Activated CD4-positive, alpha-beta T cell treated with anti-CD3 and anti-CD28 coated beads, Interleukin-2, amount 10 ng/mL, durations not matched to agents 24 days and 14 days (primary cell): Measurements from ENCODE around the gene UBR3. TPM values are rescaled to one million over a fixed set of nuclear protein-coding genes. Genes with fewer than 3 reads are reported as not detected.
"Not testable (repeated sequence)": the region's sequence is repeated elsewhere in the genome, so short reads cannot be mapped to it uniquely, and the experiment has no call there.

Experiments
- DNase-seq: peaks from one replicate; pipeline ENCODE4 v3.0.0; 2022
- H3K27ac Mint-ChIP-seq: one replicate; pipeline ENCODE4 v1.8.0; 2022; ENCODE audit warnings: mild to moderate bottlenecking, mixed read lengths
- H3K27me3 Mint-ChIP-seq: one replicate; pipeline ENCODE4 v1.8.0; 2022; ENCODE audit warnings: mixed read lengths
- H3K36me3 Mint-ChIP-seq: one replicate; pipeline ENCODE4 v1.8.0; 2022; ENCODE audit warnings: low read depth, mild to moderate bottlenecking, mixed read lengths
- H3K4me1 Mint-ChIP-seq: one replicate; pipeline ENCODE4 v1.8.0; 2021; ENCODE audit warnings: mixed read lengths
- H3K4me3 Mint-ChIP-seq: one replicate; pipeline ENCODE4 v1.8.0; 2022; ENCODE audit warnings: mild to moderate bottlenecking, moderate library complexity, mixed read lengths
- H3K9me3 Mint-ChIP-seq: one replicate; pipeline ENCODE4 v1.8.0; 2021; ENCODE audit warnings: mixed read lengths
- intact Hi-C: fragments of 100-400 bp; cut with micrococcal nuclease; formaldehyde crosslinking; loops from one replicate; pipeline ENCODE4 v1.15.1; 2023
- total RNA-seq: library from RNA; stranded (reverse); gene quantifications from 2 replicates; pipeline ENCODE4 v1.2.3, GENCODE V29; 2022

Gene UBR3
- total RNA-seq, 1 donor from 2014 or later: 25.8 TPM

- intact Hi-C loops: not testable (repeated sequence)
These were observed 39.0 kb downstream of the UBR3 start for GRCh38 chr2:169866230-169866629.

GRCh38 chr2:169867579-169867978, 40.3 kb downstream of the UBR3 start:
- Mint-ChIP-seq H3K4me1 (peaks cover 2% of the 10 kb centered on the region), H3K9me3 (no peaks in the 10 kb centered on the region), H3K36me3 (peaks cover 1% of the 10 kb centered on the region), H3K27ac (no peak overlapping the region), H3K4me3 (no peak overlapping the region), H3K27me3 (no peaks in the 10 kb centered on the region)
- intact Hi-C loops: no loop called here
- DNase-seq: no peak

More at GRCh38 chr2:169866230-169866629, 39.0 kb downstream of the UBR3 start:
- not testable (repeated sequence) for H3K4me1 Mint-ChIP-seq, H3K4me3 Mint-ChIP-seq, DNase-seq, H3K9me3 Mint-ChIP-seq, H3K36me3 Mint-ChIP-seq, H3K27ac Mint-ChIP-seq, H3K27me3 Mint-ChIP-seq

DNA sequence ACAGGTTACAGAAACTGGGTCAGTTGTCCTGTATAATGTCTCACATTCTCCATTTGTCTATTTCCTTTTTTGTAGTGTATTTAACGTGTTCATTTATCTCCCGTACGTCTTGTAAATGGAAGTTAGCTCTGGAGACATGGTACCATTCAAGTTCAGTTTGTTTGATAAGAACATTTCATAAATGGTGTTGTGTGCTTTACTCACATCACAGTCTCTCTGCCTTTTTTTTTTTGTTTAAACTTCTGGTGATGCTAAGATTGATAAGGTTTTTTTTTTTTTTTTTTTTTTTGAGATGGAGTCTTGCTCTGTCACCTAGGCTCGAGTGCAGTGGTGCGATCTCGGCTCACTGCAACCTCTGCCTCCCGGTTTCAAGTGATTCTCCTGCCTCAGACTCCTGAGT, 41.7 kb downstream of the UBR3 start:
- no peaks in the 10 kb centered on the region for H3K36me3 Mint-ChIP-seq
- H3K27ac Mint-ChIP-seq: no peak overlapping the region
- intact Hi-C loops: no loop called here
- H3K9me3 Mint-ChIP-seq: no peaks in the 10 kb centered on the region
- no peak for DNase-seq
- H3K27me3 Mint-ChIP-seq: no peaks in the 10 kb centered on the region
- H3K4me3 Mint-ChIP-seq: no peak overlapping the region
- H3K4me1 Mint-ChIP-seq: peaks cover 2% of the 10 kb centered on the region

DNA sequence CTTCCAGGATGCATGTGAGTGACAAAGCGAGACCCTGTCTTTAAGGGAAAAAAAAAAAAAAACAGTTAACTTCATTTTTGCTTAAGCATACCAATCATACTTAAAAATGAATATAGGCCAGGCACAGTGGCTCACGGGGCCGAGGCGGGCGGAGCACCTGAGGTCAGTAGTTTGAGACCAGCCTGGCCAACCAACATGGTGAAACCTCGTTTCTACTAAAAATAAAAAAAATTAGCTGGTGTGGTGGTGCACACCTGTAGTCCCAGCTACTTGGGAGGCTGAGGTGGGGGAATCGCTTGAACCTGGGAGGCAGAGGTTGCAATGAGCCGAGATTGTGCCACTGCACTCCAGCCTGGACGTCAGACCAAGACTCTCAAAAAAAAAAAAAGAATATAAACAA, 44.1 kb downstream of the UBR3 start:
- DNase-seq, H3K4me3 Mint-ChIP-seq, H3K4me1 Mint-ChIP-seq, H3K27me3 Mint-ChIP-seq, H3K27ac Mint-ChIP-seq, H3K9me3 Mint-ChIP-seq, H3K36me3 Mint-ChIP-seq, intact Hi-C loops: not testable (repeated sequence)

- no peaks in the 10 kb centered on the region for H3K27me3 Mint-ChIP-seq
- H3K4me1 Mint-ChIP-seq: peaks cover 2% of the 10 kb centered on the region
- no peak overlapping the region for H3K27ac Mint-ChIP-seq
- H3K9me3 Mint-ChIP-seq: no peaks in the 10 kb centered on the region
- H3K36me3 Mint-ChIP-seq: peaks cover 9% of the 10 kb centered on the region
- intact Hi-C loops: no loop called here
- no peak for DNase-seq
- H3K4me3 Mint-ChIP-seq: no peak overlapping the region
These were observed 44.7 kb downstream of the UBR3 start for GRCh38 chr2:169871994-169872393.

- no peak for DNase-seq
- H3K4me3 Mint-ChIP-seq: no peak overlapping the region
- H3K4me1 Mint-ChIP-seq: no peaks in the 10 kb centered on the region
- peaks cover 9% of the 10 kb centered on the region for H3K36me3 Mint-ChIP-seq
- no peak overlapping the region for H3K27ac Mint-ChIP-seq
- H3K9me3 Mint-ChIP-seq: no peaks in the 10 kb centered on the region
- intact Hi-C loops: loop anchor here (1.0 kb wide), 1 partner anchor 52 kb away; no protein-coding TSS in a partner anchor
- no peaks in the 10 kb centered on the region for H3K27me3 Mint-ChIP-seq
These were observed 50.1 kb downstream of the UBR3 start for GRCh38 chr2:169877398-169877797.

DNA sequence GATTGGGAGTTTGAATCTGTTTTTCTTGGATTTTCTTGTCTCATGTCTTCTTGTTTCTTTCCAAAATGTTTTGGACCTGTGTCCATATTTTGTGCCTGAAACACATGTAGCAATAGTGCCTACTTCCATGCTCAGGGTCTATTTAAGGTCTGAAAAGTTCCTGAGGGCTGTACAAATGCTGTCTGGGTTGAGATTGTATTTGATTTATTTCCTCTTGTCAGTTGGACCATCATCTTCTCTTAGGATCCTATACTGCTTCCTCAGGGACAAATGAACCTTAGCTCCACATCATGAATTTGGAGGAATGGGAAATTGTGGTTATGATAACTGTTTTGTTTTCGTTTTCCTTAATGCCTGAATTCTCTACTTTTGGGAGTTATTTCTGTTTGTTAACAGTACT, 59.9 kb downstream of the UBR3 start:
- DNase-seq: no peak
- no peak overlapping the region for H3K27ac Mint-ChIP-seq
- no peaks in the 10 kb centered on the region for H3K27me3 Mint-ChIP-seq
- intact Hi-C loops: no loop called here
- peaks cover 7% of the 10 kb centered on the region for H3K36me3 Mint-ChIP-seq
- no peaks in the 10 kb centered on the region for H3K9me3 Mint-ChIP-seq
- no peak overlapping the region for H3K4me3 Mint-ChIP-seq
- H3K4me1 Mint-ChIP-seq: no peaks in the 10 kb centered on the region

GRCh38 chr2:169891593-169892298, 64.5 kb downstream of the UBR3 start:
- Mint-ChIP-seq H3K27me3 (no peaks in the 10 kb centered on the region), H3K27ac (no peak overlapping the region), H3K4me3 (no peak overlapping the region), H3K4me1 (no peaks in the 10 kb centered on the region), H3K36me3 (peaks cover 11% of the 10 kb centered on the region), H3K9me3 (no peaks in the 10 kb centered on the region)
- no peak for DNase-seq
- intact Hi-C loops: no loop called here

GRCh38 chr2:169892951-169893350, 65.7 kb downstream of the UBR3 start:
- Mint-ChIP-seq H3K27ac (no peak overlapping the region), H3K36me3 (peaks cover 11% of the 10 kb centered on the region), H3K9me3 (no peaks in the 10 kb centered on the region), H3K4me3 (no peak overlapping the region), H3K4me1 (no peaks in the 10 kb centered on the region), H3K27me3 (no peaks in the 10 kb centered on the region)
- intact Hi-C loops: no loop called here
- no peak for DNase-seq

- peaks cover 13% of the 10 kb centered on the region for H3K36me3 Mint-ChIP-seq
- DNase-seq: no peak
- H3K27me3 Mint-ChIP-seq: no peaks in the 10 kb centered on the region
- intact Hi-C loops: no loop called here
- no peak overlapping the region for H3K27ac Mint-ChIP-seq
- H3K9me3 Mint-ChIP-seq: no peaks in the 10 kb centered on the region
- H3K4me3 Mint-ChIP-seq: no peak overlapping the region
- no peaks in the 10 kb centered on the region for H3K4me1 Mint-ChIP-seq
These were observed 68.2 kb downstream of the UBR3 start for GRCh38 chr2:169895294-169895985.

DNA sequence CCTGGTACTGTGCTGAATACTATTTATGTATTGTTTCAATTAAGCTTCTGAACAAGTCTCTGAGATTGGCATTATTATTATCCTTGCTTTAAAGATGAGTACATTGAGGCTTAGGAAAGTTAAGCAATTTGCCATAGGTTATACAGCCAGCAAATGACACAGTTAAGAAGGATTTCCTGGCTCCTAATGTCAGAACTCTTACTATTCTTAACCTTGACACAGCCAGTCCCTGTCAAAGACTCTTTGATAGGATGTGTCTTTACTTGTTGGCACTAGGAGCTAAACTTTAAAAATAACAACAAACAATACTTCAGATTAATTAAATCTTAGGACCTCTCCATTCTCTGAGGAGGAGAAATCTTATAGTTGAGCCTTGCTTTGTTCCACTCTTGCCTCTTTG, 70.6 kb downstream of the UBR3 start:
- no peak overlapping the region for H3K4me3 Mint-ChIP-seq
- no peaks in the 10 kb centered on the region for H3K27me3 Mint-ChIP-seq
- intact Hi-C loops: no loop called here
- peaks cover 12% of the 10 kb centered on the region for H3K36me3 Mint-ChIP-seq
- DNase-seq: no peak
- H3K4me1 Mint-ChIP-seq: no peaks in the 10 kb centered on the region
- no peak overlapping the region for H3K27ac Mint-ChIP-seq
- no peaks in the 10 kb centered on the region for H3K9me3 Mint-ChIP-seq

- H3K27me3 Mint-ChIP-seq, H3K4me3 Mint-ChIP-seq, H3K27ac Mint-ChIP-seq, H3K4me1 Mint-ChIP-seq, intact Hi-C loops, H3K9me3 Mint-ChIP-seq, DNase-seq: not testable (repeated sequence)
- H3K36me3 Mint-ChIP-seq: peaks cover 12% of the 10 kb centered on the region
These were observed 72.8 kb downstream of the UBR3 start for GRCh38 chr2:169900103-169900502.

DNA sequence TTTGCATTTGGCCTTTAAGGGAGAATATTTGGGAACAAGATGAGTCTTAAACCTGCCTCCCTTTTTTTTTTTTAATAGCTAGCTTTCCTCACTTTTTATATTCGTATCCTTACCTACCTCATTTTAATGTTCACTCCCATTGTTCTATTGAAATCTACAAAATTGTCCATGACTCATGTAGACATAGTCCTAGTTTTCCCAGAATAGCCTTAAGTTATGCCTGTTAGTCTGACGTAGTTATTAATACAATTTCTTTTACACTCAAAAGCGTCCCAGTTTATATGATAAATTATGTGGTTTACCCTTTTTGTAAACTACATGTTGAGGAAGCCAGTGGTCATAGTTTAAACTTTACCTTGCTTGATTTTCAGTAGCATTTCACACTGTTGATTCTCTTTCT, 73.4 kb downstream of the UBR3 start:
- Mint-ChIP-seq H3K36me3 (peaks cover 8% of the 10 kb centered on the region), H3K27me3 (no peaks in the 10 kb centered on the region), H3K27ac (no peak overlapping the region), H3K4me1 (no peaks in the 10 kb centered on the region), H3K4me3 (no peak overlapping the region), H3K9me3 (no peaks in the 10 kb centered on the region)
- intact Hi-C loops: no loop called here
- DNase-seq: no peak

- intact Hi-C loops: no loop called here
- Mint-ChIP-seq H3K36me3 (peaks cover 9% of the 10 kb centered on the region), H3K9me3 (no peaks in the 10 kb centered on the region), H3K27ac (no peak overlapping the region), H3K4me1 (no peaks in the 10 kb centered on the region), H3K27me3 (no peaks in the 10 kb centered on the region), H3K4me3 (no peak overlapping the region)
- no peak for DNase-seq
These were observed 79.5 kb downstream of the UBR3 start for GRCh38 chr2:169906731-169907130.

DNA sequence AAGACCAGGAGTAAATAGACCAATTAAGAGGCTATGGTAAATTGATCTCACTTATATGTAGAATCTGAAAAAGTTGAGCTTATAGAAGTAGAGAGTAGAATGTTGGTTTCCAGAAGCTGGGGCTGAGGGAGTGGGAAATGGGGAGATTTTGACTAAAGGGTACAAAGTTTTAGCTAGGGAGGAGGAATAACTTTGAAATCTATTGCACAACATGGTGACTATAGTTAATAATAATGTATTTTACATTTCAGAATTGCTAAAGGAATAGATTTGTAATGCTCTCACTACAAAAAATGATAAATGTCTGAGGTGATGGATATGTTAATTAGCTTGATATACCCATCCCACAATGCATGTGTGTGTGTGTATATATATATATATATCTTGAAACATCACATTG, 82.1 kb downstream of the UBR3 start:
- H3K9me3 Mint-ChIP-seq: no peaks in the 10 kb centered on the region
- DNase-seq: no peak
- H3K4me3 Mint-ChIP-seq: no peak overlapping the region
- peaks cover 11% of the 10 kb centered on the region for H3K36me3 Mint-ChIP-seq
- H3K4me1 Mint-ChIP-seq: no peaks in the 10 kb centered on the region
- intact Hi-C loops: no loop called here
- H3K27me3 Mint-ChIP-seq: no peaks in the 10 kb centered on the region
- no peak overlapping the region for H3K27ac Mint-ChIP-seq
